HepG2 (cell line): ENCODE measurements around the gene STMN3. TPM values are rescaled to one million over a fixed set of nuclear protein-coding genes. Genes with fewer than 3 reads are reported as not detected.

Source experiments
- CCAR2 ChIP-seq: fragments of 200-400 bp; formaldehyde crosslinking; optimal IDR thresholded peaks from 2 replicates; pipeline ENCODE3; 2018; ENCODE audit warnings: low read depth, mild to moderate bottlenecking, low read length, moderate library complexity
- CENPX ChIP-seq: sonication (generic); formaldehyde crosslinking; IDR thresholded peaks from 2 replicates; pipeline ENCODE4 v1.9.0; 2021; ENCODE audit warnings: mild to moderate bottlenecking, missing genetic modification reagents, moderate library complexity
- FOXA1 ChIP-seq, 2 experiments: fragments of 450-650 bp in 1 of 2; sonication (generic) in 1 of 2; formaldehyde crosslinking in 1 of 2; IDR thresholded peaks; 2 replicates each; pipeline versions ENCODE4 v1.4.0 to v1.6.1; 2016 to 2020; ENCODE audit warnings: missing genetic modification reagents in 1 of 2
- GFI1 ChIP-seq: sonication (generic); formaldehyde crosslinking; IDR thresholded peaks from 2 replicates; pipeline ENCODE4 v1.5.0; 2020; ENCODE audit warnings: missing genetic modification reagents, mild to moderate bottlenecking, borderline replicate concordance
- GTF3A ChIP-seq: sonication (generic); formaldehyde crosslinking; conservative IDR thresholded peaks from 2 replicates; pipeline ENCODE4 v1.4.0; 2020; ENCODE audit warnings: mild to moderate bottlenecking, missing genetic modification reagents
- NR3C1 ChIP-seq: sonication (generic); formaldehyde crosslinking; IDR thresholded peaks from 2 replicates; pipeline ENCODE4 v1.4.0; 2020; ENCODE audit warnings: missing genetic modification reagents
- PCBP1 ChIP-seq: fragments of 200-400 bp; formaldehyde crosslinking; IDR thresholded peaks from 2 replicates; pipeline ENCODE4 v1.6.1; 2017; ENCODE audit warnings: mild to moderate bottlenecking, low read depth, low read length, borderline replicate concordance
- RFX3 ChIP-seq: IDR thresholded peaks from 2 replicates; pipeline ENCODE4 v1.6.1; 2016; ENCODE audit warnings: missing biosample characterization, missing genetic modification reagents
- SALL2 ChIP-seq: sonication (generic); formaldehyde crosslinking; IDR thresholded peaks from 2 replicates; pipeline ENCODE4 v1.8.1; 2023; ENCODE audit warnings: mild to moderate bottlenecking, missing genetic modification reagents, inconsistent platforms
- TBX2 ChIP-seq: sonication (generic); formaldehyde crosslinking; IDR thresholded peaks from 2 replicates; pipeline ENCODE4 v1.5.0; 2020; ENCODE audit warnings: missing genetic modification reagents, mild to moderate bottlenecking, borderline replicate concordance
- ZBTB42 ChIP-seq: sonication (generic); formaldehyde crosslinking; IDR thresholded peaks from 2 replicates; pipeline ENCODE4 v1.5.0; 2020; ENCODE audit warnings: mild to moderate bottlenecking, missing genetic modification reagents
- ZNF326 ChIP-seq: sonication (generic); formaldehyde crosslinking; IDR thresholded peaks from 2 replicates; pipeline ENCODE4 v1.4.0; 2020; ENCODE audit warnings: missing genetic modification reagents, borderline replicate concordance
- ZNF546 ChIP-seq: sonication (generic); formaldehyde crosslinking; conservative IDR thresholded peaks from 2 replicates; pipeline ENCODE4 v1.8.1; 2023; ENCODE audit warnings: mild to moderate bottlenecking, missing genetic modification reagents
- ZNF615 ChIP-seq: sonication (generic); formaldehyde crosslinking; IDR thresholded peaks from 2 replicates; pipeline ENCODE4 v1.5.0; 2020; ENCODE audit warnings: mild to moderate bottlenecking, missing genetic modification reagents, borderline replicate concordance
- ZNF672 ChIP-seq: sonication (generic); formaldehyde crosslinking; IDR thresholded peaks from 2 replicates; pipeline ENCODE4 v1.8.1; 2022; ENCODE audit warnings: missing genetic modification reagents
- ZNF850 ChIP-seq: sonication (generic); formaldehyde crosslinking; conservative IDR thresholded peaks from 2 replicates; pipeline ENCODE4 v1.9.0; 2021; ENCODE audit warnings: mild to moderate bottlenecking, missing genetic modification reagents
- polyA plus RNA-seq, 8 experiments: library from polyadenylated mRNA; depleted of rRNA in 3 of 8; stranded (reverse) in 7 of 8; unstranded in 1 of 8; fragments of >200 nt; fragmentation: Illumina TruSeq in 4 of 8; extraction: Trizol in 4 of 8; gene quantifications; 2 replicates each; pipeline versions ENCODE4 v1.2.1 to v1.2.3, GENCODE V29; 2011 to 2016; ENCODE audit warnings: low read depth in 4 of 8, missing spikeins in 1 of 8, mixed read lengths in 1 of 8; ENCODE audit not compliant: insufficient read depth in 1 of 8
- total RNA-seq, 5 experiments: library from RNA; depleted of rRNA; stranded (reverse); fragments of >200 nt; fragmentation: Illumina TruSeq; extraction: Trizol; gene quantifications; 2 replicates each; pipeline ENCODE4 v1.2.3, GENCODE V29; 2016; ENCODE audit warnings: low read depth in 1 of 5
- TF ChIP-seq, protein P1 (sequence below): sonication (generic); formaldehyde crosslinking; IDR thresholded peaks from 2 replicates; pipeline ENCODE4 v1.5.0; 2020; ENCODE audit warnings: mild to moderate bottlenecking, missing genetic modification reagents
- TF ChIP-seq, protein P2 (sequence below): sonication (generic); formaldehyde crosslinking; IDR thresholded peaks from 2 replicates; pipeline ENCODE4 v1.4.0; 2020; ENCODE audit warnings: missing genetic modification reagents
- TF ChIP-seq, protein P3 (sequence below): fragments of 450-650 bp; IDR thresholded peaks from 2 replicates; pipeline ENCODE4 v1.6.1; 2017; ENCODE audit warnings: mild to moderate bottlenecking
- TF ChIP-seq, protein P4 (sequence below): IDR thresholded peaks from 2 replicates; pipeline ENCODE4 v1.6.1; 2016; ENCODE audit warnings: control low read depth
- TF ChIP-seq, protein P5 (sequence below): IDR thresholded peaks from 2 replicates; pipeline ENCODE4 v1.6.1; 2018; ENCODE audit warnings: missing genetic modification reagents, mild to moderate bottlenecking, missing compliant biosample characterization

Gene STMN3
- total and polyA plus RNA-seq, 2 of the 13 experiments (the other 11 are each of a cell fraction or from before 2014, with no cell fraction given) = 21.0 to 48.3 TPM

DNA sequence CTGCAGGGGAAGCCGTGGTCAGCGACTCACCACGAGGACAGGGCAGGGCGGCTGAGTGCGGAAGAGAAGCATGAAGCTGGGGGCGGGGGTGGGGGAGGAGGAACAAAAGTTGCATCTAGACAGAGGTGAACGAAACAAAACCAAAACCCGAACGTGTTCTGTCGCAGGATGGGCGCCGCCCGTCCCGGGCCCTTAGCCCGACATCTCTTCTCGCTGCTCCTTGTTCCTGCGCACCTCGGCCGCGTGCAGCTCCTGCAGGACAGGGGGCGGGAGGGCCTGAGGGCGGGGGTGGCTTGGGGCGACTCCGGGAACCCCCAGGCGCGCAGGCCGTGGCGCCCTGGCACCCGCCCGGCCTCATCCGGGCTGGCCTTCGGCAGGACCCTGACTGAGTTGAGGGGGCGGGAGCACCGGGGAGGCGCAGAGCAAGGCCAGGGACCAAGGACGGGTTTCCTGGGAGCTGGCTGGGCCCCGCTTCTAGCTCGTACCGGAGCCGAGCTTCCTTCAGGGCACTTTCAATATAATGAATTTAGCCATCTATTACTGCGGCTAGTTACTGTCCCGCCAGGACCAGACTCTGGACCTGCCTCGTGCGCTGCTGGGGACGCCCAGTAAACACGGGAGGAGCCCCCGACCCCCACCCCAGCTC is 12.0 kb downstream of the STMN3 start (continued):
- TF ChIP-seq, protein P1, sequence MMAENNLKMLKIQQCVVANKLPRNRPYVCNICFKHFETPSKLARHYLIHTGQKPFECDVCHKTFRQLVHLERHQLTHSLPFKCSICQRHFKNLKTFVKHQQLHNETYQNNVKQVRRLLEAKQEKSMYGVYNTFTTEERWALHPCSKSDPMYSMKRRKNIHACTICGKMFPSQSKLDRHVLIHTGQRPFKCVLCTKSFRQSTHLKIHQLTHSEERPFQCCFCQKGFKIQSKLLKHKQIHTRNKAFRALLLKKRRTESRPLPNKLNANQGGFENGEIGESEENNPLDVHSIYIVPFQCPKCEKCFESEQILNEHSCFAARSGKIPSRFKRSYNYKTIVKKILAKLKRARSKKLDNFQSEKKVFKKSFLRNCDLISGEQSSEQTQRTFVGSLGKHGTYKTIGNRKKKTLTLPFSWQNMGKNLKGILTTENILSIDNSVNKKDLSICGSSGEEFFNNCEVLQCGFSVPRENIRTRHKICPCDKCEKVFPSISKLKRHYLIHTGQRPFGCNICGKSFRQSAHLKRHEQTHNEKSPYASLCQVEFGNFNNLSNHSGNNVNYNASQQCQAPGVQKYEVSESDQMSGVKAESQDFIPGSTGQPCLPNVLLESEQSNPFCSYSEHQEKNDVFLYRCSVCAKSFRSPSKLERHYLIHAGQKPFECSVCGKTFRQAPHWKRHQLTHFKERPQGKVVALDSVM (CRISPR knock-in tag) = no peak
- TF ChIP-seq FOXA1 (IDR thresholded peaks at IDR 0.05) = no peak
- peak; percentile 15; the same call in 1 of the 2 replicates for TF ChIP-seq FOXA1 (CRISPR knock-in tag; IDR thresholded peaks at IDR 0.05)
- TF ChIP-seq PCBP1 = no peak
- no peak for TF ChIP-seq RFX3 (CRISPR knock-in tag)
- TF ChIP-seq ZNF326 = no peak
- TF ChIP-seq CENPX (CRISPR knock-in tag) = no peak
- TF ChIP-seq ZNF672 (CRISPR knock-in tag) = no peak
- TF ChIP-seq, protein P2, sequence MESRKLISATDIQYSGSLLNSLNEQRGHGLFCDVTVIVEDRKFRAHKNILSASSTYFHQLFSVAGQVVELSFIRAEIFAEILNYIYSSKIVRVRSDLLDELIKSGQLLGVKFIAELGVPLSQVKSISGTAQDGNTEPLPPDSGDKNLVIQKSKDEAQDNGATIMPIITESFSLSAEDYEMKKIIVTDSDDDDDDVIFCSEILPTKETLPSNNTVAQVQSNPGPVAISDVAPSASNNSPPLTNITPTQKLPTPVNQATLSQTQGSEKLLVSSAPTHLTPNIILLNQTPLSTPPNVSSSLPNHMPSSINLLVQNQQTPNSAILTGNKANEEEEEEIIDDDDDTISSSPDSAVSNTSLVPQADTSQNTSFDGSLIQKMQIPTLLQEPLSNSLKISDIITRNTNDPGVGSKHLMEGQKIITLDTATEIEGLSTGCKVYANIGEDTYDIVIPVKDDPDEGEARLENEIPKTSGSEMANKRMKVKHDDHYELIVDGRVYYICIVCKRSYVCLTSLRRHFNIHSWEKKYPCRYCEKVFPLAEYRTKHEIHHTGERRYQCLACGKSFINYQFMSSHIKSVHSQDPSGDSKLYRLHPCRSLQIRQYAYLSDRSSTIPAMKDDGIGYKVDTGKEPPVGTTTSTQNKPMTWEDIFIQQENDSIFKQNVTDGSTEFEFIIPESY = peak; percentile 83
- TF ChIP-seq ZNF615 (CRISPR knock-in tag) = no peak
- TF ChIP-seq ZNF850 = no peak
- TF ChIP-seq CCAR2 = no peak
- no peak for TF ChIP-seq ZBTB42 (CRISPR knock-in tag)
- no peak for TF ChIP-seq GTF3A (CRISPR knock-in tag)
- no peak for TF ChIP-seq TBX2 (CRISPR knock-in tag)
- TF ChIP-seq, protein P3, sequence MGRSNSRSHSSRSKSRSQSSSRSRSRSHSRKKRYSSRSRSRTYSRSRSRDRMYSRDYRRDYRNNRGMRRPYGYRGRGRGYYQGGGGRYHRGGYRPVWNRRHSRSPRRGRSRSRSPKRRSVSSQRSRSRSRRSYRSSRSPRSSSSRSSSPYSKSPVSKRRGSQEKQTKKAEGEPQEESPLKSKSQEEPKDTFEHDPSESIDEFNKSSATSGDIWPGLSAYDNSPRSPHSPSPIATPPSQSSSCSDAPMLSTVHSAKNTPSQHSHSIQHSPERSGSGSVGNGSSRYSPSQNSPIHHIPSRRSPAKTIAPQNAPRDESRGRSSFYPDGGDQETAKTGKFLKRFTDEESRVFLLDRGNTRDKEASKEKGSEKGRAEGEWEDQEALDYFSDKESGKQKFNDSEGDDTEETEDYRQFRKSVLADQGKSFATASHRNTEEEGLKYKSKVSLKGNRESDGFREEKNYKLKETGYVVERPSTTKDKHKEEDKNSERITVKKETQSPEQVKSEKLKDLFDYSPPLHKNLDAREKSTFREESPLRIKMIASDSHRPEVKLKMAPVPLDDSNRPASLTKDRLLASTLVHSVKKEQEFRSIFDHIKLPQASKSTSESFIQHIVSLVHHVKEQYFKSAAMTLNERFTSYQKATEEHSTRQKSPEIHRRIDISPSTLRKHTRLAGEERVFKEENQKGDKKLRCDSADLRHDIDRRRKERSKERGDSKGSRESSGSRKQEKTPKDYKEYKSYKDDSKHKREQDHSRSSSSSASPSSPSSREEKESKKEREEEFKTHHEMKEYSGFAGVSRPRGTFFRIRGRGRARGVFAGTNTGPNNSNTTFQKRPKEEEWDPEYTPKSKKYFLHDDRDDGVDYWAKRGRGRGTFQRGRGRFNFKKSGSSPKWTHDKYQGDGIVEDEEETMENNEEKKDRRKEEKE = no peak
- TF ChIP-seq, protein P4, sequence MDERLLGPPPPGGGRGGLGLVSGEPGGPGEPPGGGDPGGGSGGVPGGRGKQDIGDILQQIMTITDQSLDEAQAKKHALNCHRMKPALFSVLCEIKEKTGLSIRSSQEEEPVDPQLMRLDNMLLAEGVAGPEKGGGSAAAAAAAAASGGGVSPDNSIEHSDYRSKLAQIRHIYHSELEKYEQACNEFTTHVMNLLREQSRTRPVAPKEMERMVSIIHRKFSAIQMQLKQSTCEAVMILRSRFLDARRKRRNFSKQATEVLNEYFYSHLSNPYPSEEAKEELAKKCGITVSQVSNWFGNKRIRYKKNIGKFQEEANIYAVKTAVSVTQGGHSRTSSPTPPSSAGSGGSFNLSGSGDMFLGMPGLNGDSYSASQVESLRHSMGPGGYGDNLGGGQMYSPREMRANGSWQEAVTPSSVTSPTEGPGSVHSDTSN = no peak
- TF ChIP-seq, protein P5, sequence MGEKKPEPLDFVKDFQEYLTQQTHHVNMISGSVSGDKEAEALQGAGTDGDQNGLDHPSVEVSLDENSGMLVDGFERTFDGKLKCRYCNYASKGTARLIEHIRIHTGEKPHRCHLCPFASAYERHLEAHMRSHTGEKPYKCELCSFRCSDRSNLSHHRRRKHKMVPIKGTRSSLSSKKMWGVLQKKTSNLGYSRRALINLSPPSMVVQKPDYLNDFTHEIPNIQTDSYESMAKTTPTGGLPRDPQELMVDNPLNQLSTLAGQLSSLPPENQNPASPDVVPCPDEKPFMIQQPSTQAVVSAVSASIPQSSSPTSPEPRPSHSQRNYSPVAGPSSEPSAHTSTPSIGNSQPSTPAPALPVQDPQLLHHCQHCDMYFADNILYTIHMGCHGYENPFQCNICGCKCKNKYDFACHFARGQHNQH = peak; percentile 1; the same call in 1 of the 2 replicates
- no peak for TF ChIP-seq NR3C1 (CRISPR knock-in tag)
- TF ChIP-seq GFI1 (CRISPR knock-in tag) = no peak
- no peak for TF ChIP-seq ZNF546 (CRISPR knock-in tag)
- TF ChIP-seq SALL2 (CRISPR knock-in tag) = no peak
